ENCODE results near the gene ALMS1.
"Not testable (repeated sequence)": the region's sequence is repeated elsewhere in the genome, so short reads cannot be mapped to it uniquely, and the experiment has no call there.

DNA sequence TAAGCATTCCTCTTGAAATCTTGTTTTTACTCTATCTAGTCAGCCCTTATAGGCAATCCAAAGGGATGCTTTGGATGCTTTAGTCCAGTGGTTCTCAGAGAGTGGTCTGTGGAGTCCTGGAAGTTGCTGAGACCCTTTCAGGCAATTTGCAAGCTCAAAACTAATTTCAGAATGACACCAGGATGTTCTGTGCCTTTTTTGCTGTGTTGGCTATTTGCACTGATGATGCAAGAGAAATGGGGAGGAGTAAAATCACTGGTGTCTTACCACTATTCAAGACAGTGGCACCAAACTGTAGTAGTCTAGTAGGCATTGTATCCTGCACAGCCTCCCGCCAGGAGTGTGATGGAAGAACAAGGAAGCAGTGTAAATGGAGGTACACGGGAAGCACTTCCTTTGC is 219.0 kb downstream of the ALMS1 start:
- TF ChIP-seq, protein P1, sequence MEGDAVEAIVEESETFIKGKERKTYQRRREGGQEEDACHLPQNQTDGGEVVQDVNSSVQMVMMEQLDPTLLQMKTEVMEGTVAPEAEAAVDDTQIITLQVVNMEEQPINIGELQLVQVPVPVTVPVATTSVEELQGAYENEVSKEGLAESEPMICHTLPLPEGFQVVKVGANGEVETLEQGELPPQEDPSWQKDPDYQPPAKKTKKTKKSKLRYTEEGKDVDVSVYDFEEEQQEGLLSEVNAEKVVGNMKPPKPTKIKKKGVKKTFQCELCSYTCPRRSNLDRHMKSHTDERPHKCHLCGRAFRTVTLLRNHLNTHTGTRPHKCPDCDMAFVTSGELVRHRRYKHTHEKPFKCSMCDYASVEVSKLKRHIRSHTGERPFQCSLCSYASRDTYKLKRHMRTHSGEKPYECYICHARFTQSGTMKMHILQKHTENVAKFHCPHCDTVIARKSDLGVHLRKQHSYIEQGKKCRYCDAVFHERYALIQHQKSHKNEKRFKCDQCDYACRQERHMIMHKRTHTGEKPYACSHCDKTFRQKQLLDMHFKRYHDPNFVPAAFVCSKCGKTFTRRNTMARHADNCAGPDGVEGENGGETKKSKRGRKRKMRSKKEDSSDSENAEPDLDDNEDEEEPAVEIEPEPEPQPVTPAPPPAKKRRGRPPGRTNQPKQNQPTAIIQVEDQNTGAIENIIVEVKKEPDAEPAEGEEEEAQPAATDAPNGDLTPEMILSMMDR (conservative IDR thresholded peaks at IDR 0.05 in 1 of 2, IDR thresholded peaks at IDR 0.05 in 1 of 2; ENCODE audit: extremely low read depth in 1 of 2, insufficient read depth in 1 of 2, low read depth in 1 of 2, low read length in 2 of 2) = not testable (repeated sequence)
- not testable (repeated sequence) for TF ChIP-seq EZH2 (IDR thresholded peaks at IDR 0.05; ENCODE audit: borderline replicate concordance, low read length)
